ENCODE data around the gene SMIM24.

Gene SMIM24

GRCh38 chr19:3496392-3497273 is 16.3 kb upstream of the SMIM24 start:
- DNase-seq: no peak

GRCh38 chr19:3494559-3494958 is 14.2 kb upstream of the SMIM24 start:
- no peak for DNase-seq

- no peak for DNase-seq
Measured at GRCh38 chr19:3494051-3494450, 13.7 kb upstream of the SMIM24 start.

GRCh38 chr19:3493651-3494050 is 13.3 kb upstream of the SMIM24 start:
- DNase-seq: no peak

- no peak for DNase-seq
Measured at GRCh38 chr19:3492919-3493318, 12.6 kb upstream of the SMIM24 start.

GRCh38 chr19:3492131-3492839 is 12.0 kb upstream of the SMIM24 start:
- DNase-seq: no peak

- DNase-seq: no peak
Measured at GRCh38 chr19:3491396-3492119, 11.2 kb upstream of the SMIM24 start.

GRCh38 chr19:3483226-3483628 is 2.9 kb upstream of the SMIM24 start, which contains the start of gene SMIM44:
SMIM44 (minus strand) TSS chr19:3483441; CDS start chr19:3483403, 38 bp downstream.
- DNase-seq: peak in 2 of 3 experiments; percentile 22 to 37

- DNase-seq: no peak
Measured at GRCh38 chr19:3482507-3483225, 2.3 kb upstream of the SMIM24 start.

GRCh38 chr19:3481241-3482090 is 1.1 kb upstream of the SMIM24 start:
- no peak for DNase-seq

- peak in 2 of 3 experiments; percentile 51 to 69 for DNase-seq
Measured at GRCh38 chr19:3479834-3480215, 500 bp downstream of the SMIM24 start.

GRCh38 chr19:3479177-3479833 is 1.0 kb downstream of the SMIM24 start:
- DNase-seq: peak in 1 of 3 experiments; percentile 69

- no peak for DNase-seq
Measured at GRCh38 chr19:3478409-3479176, 1.7 kb downstream of the SMIM24 start.

- no peak for DNase-seq
Measured at GRCh38 chr19:3477951-3478350, 2.4 kb downstream of the SMIM24 start.

- no peak for DNase-seq
Measured at GRCh38 chr19:3477506-3477905, 2.8 kb downstream of the SMIM24 start.

- DNase-seq: no peak
Measured at GRCh38 chr19:3476830-3477229, 3.5 kb downstream of the SMIM24 start.

- DNase-seq: no peak
Measured at GRCh38 chr19:3475449-3475848, 4.9 kb downstream of the SMIM24 start.

GRCh38 chr19:3474614-3475013 is 5.7 kb downstream of the SMIM24 start:
- no peak for DNase-seq

GRCh38 chr19:3474010-3474409 is 6.3 kb downstream of the SMIM24 start:
- no peak for DNase-seq

- peak in 1 of 3 experiments; percentile 34 for DNase-seq
Measured at GRCh38 chr19:3471954-3472655, 8.2 kb downstream of the SMIM24 start.

All from NCI-H1417 (cell line).